Endothelial cell (in vitro differentiated cells): Measurements from ENCODE around the gene CIAO2B. TPM values are rescaled to one million over a fixed set of nuclear protein-coding genes. Genes with fewer than 3 reads are reported as not detected.

Experiments
- DNase-seq: peaks from one replicate; pipeline ENCODE4 v3.0.0; 2021; ENCODE audit warnings: low spot score
- H3K27ac Mint-ChIP-seq: one replicate; pipeline ENCODE4 v1.8.0; 2021; ENCODE audit warnings: mixed read lengths, inconsistent platforms; ENCODE audit not compliant: unreplicated experiment
- H3K27me3 Mint-ChIP-seq: one replicate; pipeline ENCODE4 v1.8.0; 2021; ENCODE audit warnings: mild to moderate bottlenecking, moderate library complexity, mixed read lengths, inconsistent platforms; ENCODE audit not compliant: unreplicated experiment
- H3K36me3 Mint-ChIP-seq: one replicate; pipeline ENCODE4 v1.8.0; 2021; ENCODE audit warnings: mild to moderate bottlenecking, low read depth, mixed read lengths, inconsistent platforms; ENCODE audit not compliant: unreplicated experiment
- H3K4me1 Mint-ChIP-seq: one replicate; pipeline ENCODE4 v1.8.0; 2021; ENCODE audit warnings: mild to moderate bottlenecking, mixed read lengths, inconsistent platforms; ENCODE audit not compliant: unreplicated experiment
- H3K4me3 Mint-ChIP-seq: one replicate; pipeline ENCODE4 v1.8.0; 2021; ENCODE audit warnings: mild to moderate bottlenecking, mixed read lengths, inconsistent platforms; ENCODE audit not compliant: unreplicated experiment
- H3K9me3 Mint-ChIP-seq: one replicate; pipeline ENCODE4 v1.8.0; 2021; ENCODE audit warnings: mixed read lengths, inconsistent platforms; ENCODE audit not compliant: unreplicated experiment
- total RNA-seq: library from RNA; stranded (reverse); fragmentation: NEBNext Ultra II Directional; extraction: Animal tissue kit (Norgen Biotek cat#: 25700); gene quantifications from one replicate; pipeline ENCODE4 v1.2.1, GENCODE V29; 2021; ENCODE audit not compliant: unreplicated experiment
- TF ChIP-seq, protein P1 (sequence below): fragments of 200-600 bp; sonication (generic); IDR thresholded peaks from one replicate; pipeline ENCODE4 v1.5.0; 2021; ENCODE audit warnings: antibody characterized with exemption; ENCODE audit not compliant: unreplicated experiment

The CIAO2B gene
- total RNA-seq, 1 donor from 2014 or later: 38.8 TPM

DNA sequence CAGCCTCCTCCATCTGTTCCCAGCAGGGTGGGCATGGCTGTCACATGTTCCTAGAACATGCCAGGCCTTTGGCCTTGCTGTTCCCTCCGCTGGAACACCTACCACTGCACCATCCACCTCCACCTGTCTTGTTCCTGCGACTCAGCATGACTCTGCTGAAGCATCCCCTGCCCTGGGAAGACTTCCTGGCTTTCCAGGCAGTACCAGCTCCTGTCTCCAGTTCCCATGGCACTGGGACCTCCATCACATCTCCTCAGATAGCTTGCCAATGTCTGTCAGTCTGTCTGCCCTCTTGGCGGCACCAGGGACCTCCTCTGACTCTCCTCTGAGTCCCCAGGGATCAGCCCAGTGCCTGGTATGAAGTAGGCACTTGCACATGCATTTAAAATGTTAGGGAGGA is 38.2 kb downstream of the CIAO2B start:
- Mint-ChIP-seq H3K27me3 (peaks cover 9% of the 10 kb centered on the region), H3K4me1 (no peaks in the 10 kb centered on the region), H3K36me3 (peaks cover 2% of the 10 kb centered on the region), H3K9me3 (no peaks in the 10 kb centered on the region), H3K27ac (no peak overlapping the region), H3K4me3 (no peak overlapping the region)
- TF ChIP-seq, protein P1, sequence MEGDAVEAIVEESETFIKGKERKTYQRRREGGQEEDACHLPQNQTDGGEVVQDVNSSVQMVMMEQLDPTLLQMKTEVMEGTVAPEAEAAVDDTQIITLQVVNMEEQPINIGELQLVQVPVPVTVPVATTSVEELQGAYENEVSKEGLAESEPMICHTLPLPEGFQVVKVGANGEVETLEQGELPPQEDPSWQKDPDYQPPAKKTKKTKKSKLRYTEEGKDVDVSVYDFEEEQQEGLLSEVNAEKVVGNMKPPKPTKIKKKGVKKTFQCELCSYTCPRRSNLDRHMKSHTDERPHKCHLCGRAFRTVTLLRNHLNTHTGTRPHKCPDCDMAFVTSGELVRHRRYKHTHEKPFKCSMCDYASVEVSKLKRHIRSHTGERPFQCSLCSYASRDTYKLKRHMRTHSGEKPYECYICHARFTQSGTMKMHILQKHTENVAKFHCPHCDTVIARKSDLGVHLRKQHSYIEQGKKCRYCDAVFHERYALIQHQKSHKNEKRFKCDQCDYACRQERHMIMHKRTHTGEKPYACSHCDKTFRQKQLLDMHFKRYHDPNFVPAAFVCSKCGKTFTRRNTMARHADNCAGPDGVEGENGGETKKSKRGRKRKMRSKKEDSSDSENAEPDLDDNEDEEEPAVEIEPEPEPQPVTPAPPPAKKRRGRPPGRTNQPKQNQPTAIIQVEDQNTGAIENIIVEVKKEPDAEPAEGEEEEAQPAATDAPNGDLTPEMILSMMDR: no peak
- DNase-seq: no peak

DNA sequence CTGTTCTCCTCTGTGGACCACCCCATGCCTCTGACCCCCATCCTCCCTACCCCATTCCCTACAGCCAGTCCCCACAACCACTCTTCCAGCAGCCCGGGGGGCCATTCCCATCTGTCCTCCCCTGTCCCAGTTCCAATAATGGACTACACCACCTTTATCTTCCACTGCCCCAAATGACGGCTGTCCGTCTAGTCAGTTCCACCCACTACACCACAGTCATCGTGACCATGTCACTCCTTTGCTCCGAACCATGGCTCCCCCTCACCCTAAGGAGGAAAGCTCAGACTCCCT is 38.6 kb downstream of the CIAO2B start:
- H3K36me3 Mint-ChIP-seq: peaks cover 4% of the 10 kb centered on the region
- H3K9me3 Mint-ChIP-seq: no peaks in the 10 kb centered on the region
- peaks cover 9% of the 10 kb centered on the region for H3K27me3 Mint-ChIP-seq
- H3K4me1 Mint-ChIP-seq: no peaks in the 10 kb centered on the region
- no peak overlapping the region for H3K27ac Mint-ChIP-seq
- no peak for DNase-seq
- H3K4me3 Mint-ChIP-seq: no peak overlapping the region
- TF ChIP-seq, protein P1: no peak

DNA sequence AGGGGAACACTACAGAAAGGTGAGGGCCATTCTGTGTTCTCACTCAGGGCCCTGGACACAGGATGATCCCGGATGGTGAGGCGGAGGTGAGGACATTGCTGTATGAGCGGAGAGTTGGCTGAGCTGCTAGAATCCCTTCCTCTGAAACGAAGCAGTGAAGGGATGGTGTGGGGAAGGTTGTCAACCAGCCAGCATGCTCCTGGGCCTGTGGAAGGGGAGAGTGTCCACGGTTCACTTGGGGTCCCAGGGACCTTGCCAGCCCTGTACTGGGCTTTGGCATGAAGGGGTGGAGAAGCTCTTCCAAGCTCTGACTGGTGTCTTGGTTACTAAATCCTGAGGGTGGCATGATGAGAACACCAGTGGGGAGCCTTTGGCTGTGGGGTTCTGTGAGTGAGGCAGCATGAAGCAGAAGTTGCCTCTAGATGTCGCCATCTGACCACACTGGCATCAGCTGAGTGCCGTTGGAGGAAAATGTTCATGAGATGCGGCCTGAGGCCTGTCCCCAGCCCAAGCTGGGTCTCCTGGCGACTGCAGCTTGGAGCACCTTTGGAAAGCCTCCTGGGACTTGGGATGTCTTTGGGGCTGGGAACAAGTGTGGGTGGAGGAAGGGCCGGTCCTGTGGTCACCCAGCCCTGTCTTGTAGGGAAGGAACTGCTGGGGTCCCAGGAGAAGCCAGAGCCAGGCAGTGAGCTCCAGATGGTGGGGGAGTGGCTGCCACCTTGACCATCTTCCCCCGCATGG is 39.1 kb downstream of the CIAO2B start:
- Mint-ChIP-seq H3K27ac (no peak overlapping the region), H3K36me3 (peaks cover 4% of the 10 kb centered on the region), H3K4me3 (no peak overlapping the region), H3K27me3 (peaks cover 6% of the 10 kb centered on the region), H3K4me1 (no peaks in the 10 kb centered on the region), H3K9me3 (no peaks in the 10 kb centered on the region)
- peak; percentile 66 for DNase-seq
- TF ChIP-seq, protein P1: peak; percentile 11

DNA sequence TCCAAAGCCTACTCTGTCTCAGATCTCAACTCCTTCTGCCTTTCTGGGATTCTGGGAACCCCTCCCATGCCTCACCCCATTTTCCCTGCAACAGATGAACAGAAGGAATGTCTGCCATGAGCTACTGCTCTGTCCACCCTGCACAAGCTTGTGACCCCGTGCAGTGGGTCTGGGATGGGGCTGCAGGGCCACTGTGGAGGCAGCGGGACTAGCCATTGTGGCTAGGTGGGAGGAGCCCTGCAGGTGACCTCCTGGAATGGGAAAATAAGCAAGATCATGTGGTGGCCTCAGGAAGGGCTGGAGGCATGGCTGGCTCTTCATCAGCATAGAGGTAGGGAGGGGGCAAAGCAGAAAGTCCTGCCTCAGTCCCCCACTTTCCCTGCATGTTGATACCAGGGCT is 40.1 kb downstream of the CIAO2B start:
- DNase-seq: no peak
- Mint-ChIP-seq H3K4me3 (no peak overlapping the region), H3K9me3 (no peaks in the 10 kb centered on the region), H3K27ac (no peak overlapping the region), H3K4me1 (no peaks in the 10 kb centered on the region), H3K27me3 (peaks cover 6% of the 10 kb centered on the region), H3K36me3 (peaks cover 4% of the 10 kb centered on the region)
- TF ChIP-seq, protein P1: no peak

DNA sequence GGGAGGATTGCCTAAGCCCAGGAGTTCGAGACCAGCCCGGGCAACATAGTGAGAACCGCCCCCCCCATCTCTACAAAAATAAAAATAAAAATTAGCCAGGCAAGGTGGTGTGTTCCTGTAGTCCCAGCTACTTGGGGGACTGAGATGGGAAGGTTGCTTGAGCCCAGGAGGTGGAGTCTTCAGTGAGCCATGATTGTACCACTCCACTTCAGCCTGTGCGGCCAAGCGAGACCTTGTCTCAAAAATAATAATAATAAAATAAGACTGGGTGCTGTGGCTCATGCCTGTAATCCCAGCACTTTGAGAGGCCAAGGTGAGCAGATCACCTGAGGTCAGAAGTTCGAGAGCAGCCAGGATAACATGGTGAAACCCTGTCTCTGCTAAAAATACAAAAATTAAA is 42.4 kb downstream of the CIAO2B start:
- H3K27me3 Mint-ChIP-seq: peaks cover 9% of the 10 kb centered on the region
- no peak overlapping the region for H3K27ac Mint-ChIP-seq
- no peak for DNase-seq
- no peaks in the 10 kb centered on the region for H3K9me3 Mint-ChIP-seq
- peaks cover 10% of the 10 kb centered on the region for H3K36me3 Mint-ChIP-seq
- peaks cover 8% of the 10 kb centered on the region for H3K4me1 Mint-ChIP-seq
- TF ChIP-seq, protein P1: no peak
- no peak overlapping the region for H3K4me3 Mint-ChIP-seq
